Measurements from ENCODE around the gene BCR.

The BCR gene

DNA sequence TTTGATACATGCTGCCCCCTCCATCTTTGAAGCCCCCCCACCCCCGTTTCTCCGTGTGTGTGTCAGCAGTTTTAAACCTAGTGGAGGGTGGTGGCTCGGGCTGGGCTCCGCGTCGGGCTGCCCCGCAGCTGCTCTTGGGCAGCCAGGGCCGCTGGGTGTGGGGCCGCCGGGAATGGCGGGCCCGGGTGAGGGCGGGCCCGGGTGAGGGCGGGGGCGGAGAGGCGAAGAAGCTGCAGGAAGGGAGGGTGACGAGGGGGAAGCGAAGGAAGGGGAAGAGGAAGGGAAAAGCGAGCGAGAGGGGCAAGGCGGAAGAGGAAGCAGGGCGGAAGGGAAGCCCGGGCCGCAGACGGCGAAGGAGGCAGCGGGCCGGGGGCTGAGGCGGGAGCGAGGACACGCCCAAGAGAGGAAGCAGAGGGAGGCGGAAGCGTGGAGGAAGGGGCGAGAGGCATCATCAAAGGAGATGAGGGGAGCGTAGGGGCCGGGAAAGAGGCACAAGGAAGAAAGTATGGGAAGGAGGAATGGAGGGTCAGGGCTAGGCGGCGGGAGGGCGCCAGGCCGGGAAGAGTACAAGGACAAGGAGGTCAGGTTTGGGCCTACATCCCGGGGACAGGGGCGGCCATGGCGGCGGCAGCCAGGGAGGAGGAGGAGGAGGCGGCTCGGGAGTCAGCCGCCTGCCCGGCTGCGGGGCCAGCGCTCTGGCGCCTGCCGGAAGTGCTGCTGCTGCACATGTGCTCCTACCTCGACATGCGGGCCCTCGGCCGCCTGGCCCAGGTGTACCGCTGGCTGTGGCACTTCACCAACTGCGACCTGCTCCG lies 82.4 kb downstream of the BCR start:
- DNase-seq, result no peak
- in situ Hi-C loops (cut with HindIII; ENCODE audit: low pct_ligation_motif_present, low pct_unique_long_range_greater_than_20kb, low sequenced_read_pairs), result no loop called here

DNA sequence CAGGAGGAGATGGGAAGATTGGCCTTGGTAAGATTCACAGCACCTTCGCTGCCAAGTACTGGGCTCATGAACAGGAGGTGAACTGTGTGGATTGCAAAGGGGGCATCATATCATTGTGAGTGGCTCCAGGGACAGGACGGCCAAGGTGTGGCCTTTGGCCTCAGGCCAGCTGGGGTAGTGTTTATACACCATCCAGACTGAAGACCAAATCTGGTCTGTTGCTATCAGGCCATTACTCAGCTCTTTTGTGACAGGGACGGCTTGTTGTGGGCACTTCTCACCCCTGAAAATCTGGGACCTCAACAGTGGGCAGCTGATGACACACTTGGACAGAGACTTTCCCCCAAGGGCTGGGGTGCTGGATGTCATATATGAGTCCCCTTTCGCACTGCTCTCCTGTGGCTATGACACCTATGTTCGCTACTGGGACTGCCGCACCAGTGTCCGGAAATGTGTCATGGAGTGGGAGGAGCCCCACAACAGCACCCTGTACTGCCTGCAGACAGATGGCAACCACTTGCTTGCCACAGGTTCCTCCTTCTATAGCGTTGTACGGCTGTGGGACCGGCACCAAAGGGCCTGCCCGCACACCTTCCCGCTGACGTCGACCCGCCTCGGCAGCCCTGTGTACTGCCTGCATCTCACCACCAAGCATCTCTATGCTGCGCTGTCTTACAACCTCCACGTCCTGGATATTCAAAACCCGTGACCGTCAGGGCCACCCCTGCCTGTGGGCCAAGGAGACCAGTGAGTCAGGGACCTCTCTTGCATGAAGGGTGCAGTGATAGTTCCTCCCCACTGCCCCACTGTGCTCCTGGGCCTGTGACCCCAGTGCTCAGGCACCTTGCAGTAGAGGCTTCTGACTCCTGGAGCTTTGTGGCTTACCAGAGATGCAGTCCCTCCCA lies 83.6 kb downstream of the BCR start:
- in situ Hi-C loops (cut with HindIII; ENCODE audit: low pct_ligation_motif_present, low pct_unique_long_range_greater_than_20kb, low sequenced_read_pairs), result no loop called here
- peak; percentile 17 for DNase-seq

DNA sequence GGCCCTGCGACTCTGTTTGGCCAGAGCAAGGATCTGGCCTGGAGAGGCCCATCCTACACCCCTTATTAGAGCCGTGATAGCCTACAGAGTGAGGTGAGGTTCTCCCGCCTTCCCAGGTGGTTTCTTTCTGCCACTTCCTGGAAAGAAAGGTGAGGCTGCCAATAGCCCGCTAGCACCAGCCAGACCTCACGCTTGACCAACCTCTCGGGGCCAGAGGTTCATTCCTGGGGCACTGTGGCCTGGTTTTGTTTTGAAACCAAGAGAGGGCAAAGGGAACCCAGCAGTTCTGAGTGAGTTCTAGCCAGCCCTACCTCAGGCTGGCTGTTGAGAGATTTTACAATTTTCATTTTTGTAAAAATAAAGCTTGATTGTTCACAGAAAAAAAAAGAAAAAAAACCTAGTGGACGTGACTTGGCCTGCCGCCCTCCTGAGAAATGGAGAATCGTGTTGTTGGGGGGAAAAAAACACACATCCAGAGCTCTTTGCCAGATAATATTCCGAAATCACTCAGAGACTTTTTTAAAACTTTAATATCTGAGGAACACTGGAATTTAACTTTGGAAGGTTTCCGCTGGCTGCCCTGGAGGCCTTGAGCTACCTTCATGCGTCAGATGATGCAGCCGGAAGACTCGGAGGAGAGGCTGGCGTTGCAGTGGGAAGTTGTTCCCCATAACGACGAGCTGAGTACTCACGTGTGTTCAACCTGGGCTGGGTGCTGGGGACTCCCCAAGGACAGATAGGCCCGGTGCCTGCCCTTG lies 84.5 kb downstream of the BCR start:
- DNase-seq, result no peak
- in situ Hi-C loops (cut with HindIII; ENCODE audit: low pct_ligation_motif_present, low pct_unique_long_range_greater_than_20kb, low sequenced_read_pairs), result no loop called here

DNA sequence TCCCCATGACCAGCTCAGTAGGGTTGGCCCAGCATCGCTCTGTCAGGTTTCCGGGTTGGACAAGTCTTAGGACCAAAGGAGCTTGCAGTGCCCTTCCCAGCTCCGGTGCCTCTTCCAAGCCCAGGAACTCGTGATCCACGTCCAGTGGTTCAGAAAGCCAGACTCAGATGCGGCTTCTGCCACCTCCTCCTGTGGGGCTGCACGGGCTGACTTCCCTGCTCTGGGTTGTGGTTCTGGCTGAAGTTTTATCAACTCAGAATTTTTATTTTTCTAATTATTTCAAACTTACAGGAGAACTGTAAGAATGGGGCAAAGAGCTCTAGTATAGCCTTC lies 85.0 kb downstream of the BCR start:
- in situ Hi-C loops (cut with HindIII; ENCODE audit: low pct_ligation_motif_present, low pct_unique_long_range_greater_than_20kb, low sequenced_read_pairs), result no loop called here
- DNase-seq, result no peak

DNA sequence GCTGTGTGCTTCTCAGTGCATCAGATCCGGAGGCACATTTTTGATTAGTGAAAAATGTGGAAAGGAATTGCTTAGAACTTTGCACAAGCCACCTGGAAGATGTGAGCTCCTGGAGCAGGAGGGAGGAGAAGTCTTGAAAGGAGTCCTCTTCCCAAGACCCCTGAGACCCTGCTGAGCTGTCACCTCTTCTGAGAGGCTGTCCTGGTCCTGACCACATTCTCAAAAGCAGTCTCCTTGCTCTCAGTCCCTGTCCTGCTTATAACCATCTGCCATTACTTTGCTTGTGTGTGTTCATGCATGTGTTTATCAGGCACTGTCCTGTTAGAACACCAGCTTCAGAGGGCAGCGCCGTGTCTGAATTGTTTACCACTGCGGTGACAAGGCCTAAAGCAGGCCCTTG lies 86.5 kb downstream of the BCR start:
- in situ Hi-C loops (cut with HindIII; ENCODE audit: low pct_ligation_motif_present, low pct_unique_long_range_greater_than_20kb, low sequenced_read_pairs), result no loop called here

DNA sequence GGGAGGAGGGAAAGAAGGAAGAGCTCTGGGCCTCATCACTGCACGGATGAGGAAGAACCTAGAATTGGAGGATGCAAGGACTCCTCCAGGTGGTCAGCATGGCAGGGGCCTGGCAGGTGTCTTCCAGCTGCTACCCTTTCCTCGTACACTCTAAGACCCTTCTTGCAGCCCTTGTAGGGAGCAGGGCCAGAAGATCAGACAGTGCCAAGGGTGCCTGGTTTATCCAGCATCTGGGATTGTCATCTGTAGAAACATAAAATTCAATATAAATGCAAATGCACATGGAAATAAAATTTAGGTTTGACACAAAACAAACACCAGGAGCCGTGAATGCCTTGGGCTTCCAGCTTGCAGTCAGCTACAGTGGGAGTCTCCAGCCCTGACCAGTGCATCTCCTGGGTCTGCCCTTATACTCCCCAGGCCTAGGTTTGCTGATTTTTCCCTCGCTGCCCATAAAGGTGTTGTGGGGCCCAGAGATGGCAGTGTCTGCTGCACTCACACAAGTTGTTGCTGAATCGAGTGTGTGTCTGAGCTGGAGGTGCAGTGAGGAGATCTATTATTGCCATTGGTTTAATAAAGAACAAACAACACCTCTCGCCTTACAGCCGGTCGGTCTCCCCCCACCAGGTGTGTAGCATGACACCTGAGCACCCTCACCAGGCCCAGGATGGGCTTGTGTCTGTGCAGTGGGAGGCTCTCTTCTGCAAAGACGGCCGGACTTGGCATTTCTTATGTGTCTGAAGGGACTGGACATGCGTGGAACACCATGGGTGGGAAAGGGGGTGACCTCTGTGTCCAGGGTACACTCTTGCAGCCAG lies 87.1 kb downstream of the BCR start:
- no peak for DNase-seq
- in situ Hi-C loops (cut with HindIII; ENCODE audit: low pct_ligation_motif_present, low pct_unique_long_range_greater_than_20kb, low sequenced_read_pairs), result no loop called here

More for the DNA sequence above, 86.5 kb downstream of the BCR start:
- DNase-seq, result no peak

DNA sequence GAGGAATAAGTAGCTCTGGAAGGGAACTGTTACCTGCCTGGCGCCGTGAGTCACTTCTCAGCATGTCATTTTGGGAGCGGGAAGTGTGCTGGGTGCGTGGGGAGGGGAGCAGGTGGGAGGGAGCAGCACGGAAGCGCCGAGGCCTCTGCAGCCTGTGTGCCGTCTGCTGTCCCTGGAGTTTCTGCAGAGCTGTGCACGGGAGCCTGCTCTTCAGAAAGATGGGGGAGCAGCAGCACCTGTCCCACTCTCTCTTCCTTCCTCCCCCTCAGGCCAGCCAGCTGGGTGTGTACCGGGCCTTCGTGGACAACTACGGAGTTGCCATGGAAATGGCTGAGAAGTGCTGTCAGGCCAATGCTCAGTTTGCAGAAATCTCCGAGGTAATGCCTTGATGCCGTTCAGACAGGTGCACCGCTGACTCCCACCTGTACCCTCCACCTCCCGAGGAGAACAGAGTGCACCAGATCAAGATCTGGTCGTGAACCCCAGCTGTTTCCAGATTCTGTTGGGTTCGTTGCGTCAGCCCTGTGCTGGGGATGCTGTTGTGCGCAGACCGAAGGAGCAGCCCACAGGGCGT lies 87.9 kb downstream of the BCR start:
- in situ Hi-C loops (cut with HindIII; ENCODE audit: low pct_ligation_motif_present, low pct_unique_long_range_greater_than_20kb, low sequenced_read_pairs), result no loop called here

DNA sequence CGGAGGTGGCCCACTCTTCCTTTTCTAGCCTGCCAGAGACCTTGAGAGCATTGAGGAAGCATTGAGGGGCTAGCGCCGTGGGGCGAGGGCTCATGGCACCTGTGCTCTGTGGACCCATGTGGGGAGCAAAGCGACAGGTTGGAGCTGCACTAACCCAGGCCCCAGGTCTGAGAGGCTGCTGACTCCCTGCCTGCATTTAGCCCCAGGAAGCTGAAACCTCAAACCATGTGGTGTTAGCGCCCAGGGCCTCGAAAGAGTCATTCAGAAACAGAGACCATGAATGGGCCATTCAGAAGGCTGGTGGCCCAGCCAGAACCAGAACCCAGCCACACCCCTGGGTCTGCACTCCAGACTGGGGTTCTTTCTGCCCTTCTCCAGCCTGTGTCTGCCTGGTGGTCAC lies 88.6 kb downstream of the BCR start:
- in situ Hi-C loops (cut with HindIII; ENCODE audit: low pct_ligation_motif_present, low pct_unique_long_range_greater_than_20kb, low sequenced_read_pairs), result no loop called here
- DNase-seq, result no peak

More for the DNA sequence above, 87.9 kb downstream of the BCR start:
- no peak for DNase-seq

DNA sequence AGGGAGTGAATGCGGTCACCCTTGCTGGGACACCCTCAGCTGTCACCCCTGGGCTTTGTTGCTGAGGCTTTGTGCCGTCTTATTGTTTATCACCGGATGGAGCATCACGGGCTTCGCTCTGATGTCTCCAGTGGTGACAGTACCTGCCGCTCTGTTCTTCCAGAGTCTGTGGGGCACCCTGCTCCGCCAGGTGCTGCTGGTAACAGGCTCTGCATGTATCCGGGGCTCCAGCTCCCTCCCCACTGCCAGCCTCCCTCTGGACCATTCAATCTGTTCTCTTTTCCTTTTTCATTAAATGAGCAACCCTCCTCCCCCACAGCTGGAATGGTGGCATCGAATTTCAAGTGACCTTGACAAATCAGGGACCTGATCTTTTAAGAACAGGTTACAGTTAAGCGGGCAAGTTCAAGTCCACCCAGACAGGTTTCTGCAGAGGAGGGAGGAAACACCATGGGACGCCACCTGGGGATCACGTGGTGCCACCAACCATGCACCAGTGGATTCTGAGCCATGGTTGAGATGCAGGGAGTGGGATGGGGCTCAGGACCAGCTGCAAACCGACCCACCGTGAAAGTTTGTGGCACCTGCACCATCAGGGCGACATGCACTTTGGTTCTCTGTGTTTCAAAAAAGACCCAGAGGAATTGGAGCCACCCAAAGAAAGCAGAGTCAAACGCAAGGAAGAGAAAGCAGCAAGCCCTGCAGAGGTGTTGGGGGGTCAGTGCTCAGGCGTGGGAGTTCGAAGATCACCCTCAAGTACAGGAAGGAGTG lies 89.3 kb downstream of the BCR start:
- no peak for DNase-seq
- in situ Hi-C loops (cut with HindIII; ENCODE audit: low pct_ligation_motif_present, low pct_unique_long_range_greater_than_20kb, low sequenced_read_pairs), result no loop called here

DNA sequence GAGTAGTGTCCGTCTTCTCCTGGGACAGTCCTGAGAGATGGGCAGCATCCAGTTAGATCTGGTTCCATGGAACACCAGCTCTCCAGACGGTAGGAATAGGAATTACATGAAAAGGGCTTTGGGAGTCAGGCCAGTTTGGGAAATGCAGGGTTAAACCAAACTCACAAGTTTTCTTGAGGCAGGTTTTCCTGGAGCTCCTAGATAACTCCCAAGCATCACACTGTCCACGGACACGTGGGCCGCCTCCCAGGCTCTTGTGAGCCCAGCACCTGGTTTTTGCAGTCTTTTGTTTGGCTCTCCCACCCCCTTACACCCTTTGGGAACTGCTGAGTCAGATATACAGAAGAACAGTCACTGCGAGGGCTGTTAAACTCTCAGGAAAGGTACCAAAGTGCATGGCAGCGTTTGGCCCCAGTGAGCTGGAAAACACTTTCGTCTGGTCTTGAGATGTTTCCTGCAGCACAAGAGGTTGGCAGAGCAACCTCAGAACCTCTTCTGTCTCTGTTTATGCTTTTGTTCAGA lies 90.0 kb downstream of the BCR start:
- DNase-seq, result no peak
- in situ Hi-C loops (cut with HindIII; ENCODE audit: low pct_ligation_motif_present, low pct_unique_long_range_greater_than_20kb, low sequenced_read_pairs), result no loop called here

DNA sequence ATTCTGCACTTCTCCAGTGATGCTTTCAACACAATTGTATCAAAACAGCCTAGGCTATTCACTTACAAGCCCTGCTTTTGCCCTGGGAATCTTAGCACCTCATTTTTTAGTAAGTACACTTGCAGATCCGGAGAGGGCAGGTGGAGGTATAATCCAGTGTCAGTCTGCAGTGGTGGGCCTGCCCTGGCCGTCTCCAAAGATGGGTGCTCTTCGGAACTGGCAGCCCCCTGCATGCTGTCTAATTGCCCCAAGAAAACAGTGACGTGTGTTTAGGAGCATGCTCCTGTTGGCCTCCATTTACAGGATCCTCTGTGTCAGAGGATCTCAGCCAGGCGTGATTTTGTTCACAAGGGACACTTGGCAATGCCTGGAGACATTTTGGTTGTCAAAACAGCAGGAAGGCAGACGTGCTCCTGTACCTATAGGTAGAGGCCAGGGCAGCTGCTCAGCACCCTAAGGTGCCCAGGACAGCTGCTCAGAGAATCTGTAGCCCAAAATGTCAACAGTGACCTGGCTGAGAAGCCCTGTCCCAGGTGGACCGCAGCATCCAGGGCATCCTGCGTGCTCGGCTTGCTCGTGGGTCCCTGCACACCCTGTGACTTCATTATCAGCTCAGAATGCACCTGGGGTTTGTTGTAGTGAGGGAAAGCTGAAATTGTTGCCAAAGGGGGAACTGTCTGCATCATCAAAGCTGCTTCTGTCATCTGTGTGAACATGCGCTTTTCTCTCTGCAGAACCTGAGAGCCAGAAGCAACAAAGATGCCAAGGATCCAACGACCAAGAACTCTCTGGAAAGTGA lies 90.7 kb downstream of the BCR start:
- in situ Hi-C loops (cut with HindIII; ENCODE audit: low pct_ligation_motif_present, low pct_unique_long_range_greater_than_20kb, low sequenced_read_pairs), result no loop called here
- no peak for DNase-seq

DNA sequence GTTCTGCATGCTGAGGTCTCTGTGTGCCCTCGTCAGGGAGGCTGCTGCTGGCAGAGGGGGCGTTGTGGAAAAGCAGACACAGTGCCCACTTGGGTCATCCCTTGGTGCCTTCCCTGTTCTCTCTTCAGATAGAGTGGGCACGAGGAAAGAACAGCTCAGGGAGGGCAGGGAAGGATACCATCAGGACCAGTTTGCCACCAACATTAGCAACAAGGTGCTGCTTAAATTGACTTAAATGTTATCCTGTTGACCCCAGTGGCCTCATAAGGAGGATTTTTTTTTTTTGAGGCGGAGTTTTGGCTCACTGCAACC lies 91.2 kb downstream of the BCR start:
- DNase-seq, result no peak
- in situ Hi-C loops (cut with HindIII; ENCODE audit: low pct_ligation_motif_present, low pct_unique_long_range_greater_than_20kb, low sequenced_read_pairs), result no loop called here

DNA sequence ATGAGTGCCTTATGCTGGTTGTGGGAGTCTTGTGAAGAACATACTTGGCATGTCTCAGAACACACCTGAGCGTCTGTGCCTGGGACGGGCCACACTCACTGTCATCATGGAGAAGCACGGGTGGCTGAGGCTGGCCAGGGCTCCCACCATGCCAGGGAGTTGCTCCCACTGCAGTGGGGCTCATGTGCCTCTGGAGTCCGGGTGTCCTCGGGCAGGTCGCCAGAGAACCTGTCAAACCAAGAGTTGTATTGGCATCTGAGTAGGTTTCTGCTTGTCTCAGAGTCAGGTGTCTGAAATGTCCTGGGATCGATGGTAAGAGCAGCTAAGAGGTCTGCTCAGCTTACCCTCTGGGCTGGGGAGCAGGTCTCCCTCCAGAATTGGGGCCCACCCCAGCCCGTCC lies 92.1 kb downstream of the BCR start:
- no peak for DNase-seq
- in situ Hi-C loops (cut with HindIII; ENCODE audit: low pct_ligation_motif_present, low pct_unique_long_range_greater_than_20kb, low sequenced_read_pairs), result no loop called here

DNA sequence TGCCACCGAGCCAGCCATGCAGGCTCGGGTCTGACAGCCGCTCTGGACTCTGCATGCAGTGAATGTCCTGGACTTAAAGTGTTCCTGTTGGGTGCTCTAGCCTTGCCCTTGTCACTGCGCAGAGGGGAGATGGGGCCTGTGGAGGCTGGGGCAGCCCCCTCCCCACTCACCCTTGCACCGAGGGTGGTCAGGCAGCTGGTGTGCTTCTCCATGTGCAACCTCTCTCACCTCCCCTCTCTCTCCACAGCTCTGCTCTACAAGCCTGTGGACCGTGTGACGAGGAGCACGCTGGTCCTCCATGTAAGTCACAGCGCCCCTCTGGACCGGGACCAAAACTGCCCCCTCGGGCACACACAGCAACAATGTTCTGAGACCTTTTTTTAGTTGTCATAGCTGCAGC lies 92.5 kb downstream of the BCR start:
- DNase-seq, result no peak
- in situ Hi-C loops (cut with HindIII; ENCODE audit: low pct_ligation_motif_present, low pct_unique_long_range_greater_than_20kb, low sequenced_read_pairs), result no loop called here

DNA sequence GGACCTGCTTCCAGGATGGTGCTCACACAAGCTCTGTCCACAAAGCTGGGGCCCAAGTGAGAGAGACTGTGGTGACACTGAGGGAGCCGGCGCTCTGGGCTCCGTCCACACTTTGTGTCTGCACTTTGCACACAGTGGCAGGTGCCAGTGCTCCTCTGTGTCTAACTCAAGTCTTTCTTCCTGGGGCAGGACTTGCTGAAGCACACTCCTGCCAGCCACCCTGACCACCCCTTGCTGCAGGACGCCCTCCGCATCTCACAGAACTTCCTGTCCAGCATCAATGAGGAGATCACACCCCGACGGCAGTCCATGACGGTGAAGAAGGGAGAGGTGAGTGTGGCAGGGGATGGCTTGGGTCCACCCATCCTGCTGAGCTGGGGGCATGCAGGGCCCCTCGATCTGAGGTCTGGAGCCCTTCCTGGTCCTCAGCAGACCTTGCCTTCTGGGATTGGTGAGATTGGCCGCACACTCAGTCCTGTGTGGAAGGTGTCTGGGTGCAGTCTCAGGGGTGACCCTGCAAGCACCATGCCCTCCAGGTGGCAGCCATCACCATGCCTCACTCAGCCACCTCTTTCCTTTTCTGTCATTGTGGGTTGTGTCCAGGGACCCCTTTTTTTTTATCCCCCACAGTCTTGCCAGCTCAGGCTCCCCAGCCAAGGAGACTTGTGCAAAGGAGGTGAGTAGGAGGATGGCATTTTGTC lies 93.3 kb downstream of the BCR start:
- in situ Hi-C loops (cut with HindIII; ENCODE audit: low pct_ligation_motif_present, low pct_unique_long_range_greater_than_20kb, low sequenced_read_pairs), result no loop called here

DNA sequence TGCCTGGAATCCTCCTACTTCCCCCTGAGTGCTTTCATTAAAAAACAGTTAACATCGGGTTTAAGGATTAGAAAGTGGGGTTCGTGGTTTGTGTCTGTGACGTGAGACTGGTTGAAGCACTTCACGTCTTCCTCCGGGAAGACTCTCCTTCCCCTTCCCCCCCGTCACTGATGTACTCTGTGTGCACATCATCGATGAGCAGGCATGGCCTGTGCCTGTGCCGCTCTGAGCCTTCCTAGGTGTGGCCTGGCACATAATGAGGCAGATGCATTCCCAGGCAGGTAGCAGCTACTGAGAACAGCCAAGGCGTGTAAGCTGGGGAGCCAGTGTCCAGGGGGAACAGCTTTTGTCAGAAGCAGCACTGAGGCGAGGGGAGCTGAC lies 93.8 kb downstream of the BCR start:
- DNase-seq, result no peak
- in situ Hi-C loops (cut with HindIII; ENCODE audit: low pct_ligation_motif_present, low pct_unique_long_range_greater_than_20kb, low sequenced_read_pairs), result no loop called here

More for the DNA sequence above, 93.3 kb downstream of the BCR start:
- no peak for DNase-seq

Data from ACHN (cell line).